Retinal pigment epithelial cell (primary cell): ENCODE data around the gene EIF2S2.

Experiments used
- DNase-seq: peaks from one replicate; pipeline ENCODE4 v3.0.0-alpha.2; 2010; ENCODE audit warnings: low read depth
- H3K4me3 ChIP-seq: 2 replicates; pipeline ENCODE4 v1.5.1; 2011; ENCODE audit warnings: mild to moderate bottlenecking, low read length, control low read depth, moderate library complexity
- TF ChIP-seq, protein P1 (sequence below): conservative IDR thresholded peaks from 2 replicates; pipeline ENCODE4 v1.5.1; 2011; ENCODE audit warnings: low read depth, low read length, control low read depth, inconsistent platforms

Gene EIF2S2

GRCh38 chr20:34091637-34092200, 20.3 kb downstream of the EIF2S2 start:
- TF ChIP-seq, protein P1, sequence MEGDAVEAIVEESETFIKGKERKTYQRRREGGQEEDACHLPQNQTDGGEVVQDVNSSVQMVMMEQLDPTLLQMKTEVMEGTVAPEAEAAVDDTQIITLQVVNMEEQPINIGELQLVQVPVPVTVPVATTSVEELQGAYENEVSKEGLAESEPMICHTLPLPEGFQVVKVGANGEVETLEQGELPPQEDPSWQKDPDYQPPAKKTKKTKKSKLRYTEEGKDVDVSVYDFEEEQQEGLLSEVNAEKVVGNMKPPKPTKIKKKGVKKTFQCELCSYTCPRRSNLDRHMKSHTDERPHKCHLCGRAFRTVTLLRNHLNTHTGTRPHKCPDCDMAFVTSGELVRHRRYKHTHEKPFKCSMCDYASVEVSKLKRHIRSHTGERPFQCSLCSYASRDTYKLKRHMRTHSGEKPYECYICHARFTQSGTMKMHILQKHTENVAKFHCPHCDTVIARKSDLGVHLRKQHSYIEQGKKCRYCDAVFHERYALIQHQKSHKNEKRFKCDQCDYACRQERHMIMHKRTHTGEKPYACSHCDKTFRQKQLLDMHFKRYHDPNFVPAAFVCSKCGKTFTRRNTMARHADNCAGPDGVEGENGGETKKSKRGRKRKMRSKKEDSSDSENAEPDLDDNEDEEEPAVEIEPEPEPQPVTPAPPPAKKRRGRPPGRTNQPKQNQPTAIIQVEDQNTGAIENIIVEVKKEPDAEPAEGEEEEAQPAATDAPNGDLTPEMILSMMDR, result no peak
- DNase-seq, result no peak
- no peak overlapping the region for H3K4me3 ChIP-seq

- TF ChIP-seq, protein P1, result no peak
Measured at GRCh38 chr20:34090645-34091044, 21.4 kb downstream of the EIF2S2 start.

GRCh38 chr20:34089655-34090345, 22.2 kb downstream of the EIF2S2 start:
- no peak overlapping the region for H3K4me3 ChIP-seq
- TF ChIP-seq, protein P1, result no peak
- DNase-seq, result no peak

More at GRCh38 chr20:34090645-34091044, 21.4 kb downstream of the EIF2S2 start:
- no peak for DNase-seq
- no peak overlapping the region for H3K4me3 ChIP-seq

DNA sequence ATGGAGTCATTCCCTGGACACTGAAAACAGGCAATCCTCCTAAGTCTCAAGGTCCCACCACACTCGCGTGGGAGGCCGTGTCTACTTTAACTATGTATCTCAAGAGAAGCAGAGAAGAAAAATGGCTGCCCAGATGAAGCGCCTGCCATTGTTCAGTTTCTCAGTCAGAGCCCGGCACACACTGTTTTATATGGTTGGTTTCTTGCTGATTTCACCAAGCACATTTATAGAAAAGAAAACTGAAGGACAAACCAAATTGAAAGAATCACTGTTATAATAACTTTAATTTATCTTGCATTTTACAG, 22.9 kb downstream of the EIF2S2 start:
- no peak overlapping the region for H3K4me3 ChIP-seq
- TF ChIP-seq, protein P1, result no peak
- DNase-seq, result no peak

- TF ChIP-seq, protein P1, result no peak
- DNase-seq, result no peak
- no peak overlapping the region for H3K4me3 ChIP-seq
Measured at GRCh38 chr20:34088305-34089174, 23.5 kb downstream of the EIF2S2 start.

- DNase-seq, result no peak
- TF ChIP-seq, protein P1, result no peak
- no peak overlapping the region for H3K4me3 ChIP-seq
Measured at GRCh38 chr20:34085544-34086040, 26.5 kb downstream of the EIF2S2 start.
